ENCODE measurements around the gene GPR17.

Gene GPR17

DNA sequence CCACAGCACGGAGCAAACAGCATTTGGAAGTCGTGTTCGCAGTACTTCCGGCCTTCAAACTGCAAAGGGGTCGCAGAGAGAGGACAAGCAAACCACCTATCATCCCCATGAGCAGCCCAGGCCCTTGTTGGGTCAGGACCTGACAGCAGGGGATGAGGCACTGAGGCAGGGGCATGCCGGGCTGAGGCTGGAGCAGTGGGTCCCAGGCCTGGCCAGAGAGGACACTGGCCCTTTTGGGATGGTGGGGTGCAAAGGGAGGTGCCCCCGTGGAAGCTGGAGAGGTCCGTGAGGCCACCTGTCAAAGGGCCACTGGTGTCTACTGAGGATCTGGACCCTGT, 8.9 kb downstream of the GPR17 start:
- no peak for DNase-seq (ENCODE audit: low read depth)

DNA sequence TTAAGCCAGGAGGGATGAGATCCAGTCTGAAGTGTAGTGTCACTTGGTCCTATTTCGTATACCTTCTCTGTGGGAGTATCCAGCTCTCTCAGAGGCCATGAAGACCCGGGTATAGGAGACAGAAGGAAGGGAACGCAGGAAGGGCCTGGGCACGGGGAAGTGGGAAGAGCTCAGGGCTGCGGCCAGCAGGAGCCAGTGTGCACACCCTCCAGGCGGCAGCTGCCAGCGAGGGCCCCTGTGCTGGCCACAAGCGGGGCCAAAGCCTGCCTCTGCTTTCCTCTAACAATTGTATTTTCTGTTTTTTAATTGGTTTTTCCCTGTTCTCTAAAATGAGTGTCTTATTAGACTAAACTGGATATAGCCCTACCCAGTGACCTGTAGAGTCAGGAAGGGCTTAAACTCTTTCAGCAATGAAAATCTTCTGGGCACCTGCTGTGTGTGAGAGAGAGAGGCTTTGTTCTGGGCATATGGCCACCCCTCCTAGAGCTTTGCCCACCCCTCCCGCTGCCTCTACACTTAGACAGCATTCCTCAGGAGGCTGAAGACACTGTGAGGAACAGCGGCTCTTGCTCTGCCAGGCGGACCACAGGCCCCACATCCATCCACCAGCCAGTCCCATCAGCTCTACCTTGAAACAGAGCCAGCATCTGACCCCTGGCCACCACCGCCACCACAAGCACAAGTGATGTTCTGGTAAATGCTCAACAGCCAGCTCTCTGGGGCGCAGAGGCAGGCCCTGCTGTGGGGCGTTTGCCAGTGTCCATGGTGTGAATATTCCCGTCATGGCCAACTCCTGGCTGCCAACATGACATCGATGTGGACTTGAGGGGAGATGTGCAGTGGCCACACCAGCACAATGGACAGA, 9.5 kb downstream of the GPR17 start:
- no peak for DNase-seq (ENCODE audit: low read depth)

- no peak for DNase-seq (ENCODE audit: low read depth)
Observed at GRCh38 chr2:127656569-127657231, 10.7 kb downstream of the GPR17 start.

GRCh38 chr2:127657232-127657595, 11.3 kb downstream of the GPR17 start:
- DNase-seq (ENCODE audit: low read depth) = no peak

- no peak for DNase-seq (ENCODE audit: low read depth)
Observed at GRCh38 chr2:127658146-127658545, 12.2 kb downstream of the GPR17 start.

DNA sequence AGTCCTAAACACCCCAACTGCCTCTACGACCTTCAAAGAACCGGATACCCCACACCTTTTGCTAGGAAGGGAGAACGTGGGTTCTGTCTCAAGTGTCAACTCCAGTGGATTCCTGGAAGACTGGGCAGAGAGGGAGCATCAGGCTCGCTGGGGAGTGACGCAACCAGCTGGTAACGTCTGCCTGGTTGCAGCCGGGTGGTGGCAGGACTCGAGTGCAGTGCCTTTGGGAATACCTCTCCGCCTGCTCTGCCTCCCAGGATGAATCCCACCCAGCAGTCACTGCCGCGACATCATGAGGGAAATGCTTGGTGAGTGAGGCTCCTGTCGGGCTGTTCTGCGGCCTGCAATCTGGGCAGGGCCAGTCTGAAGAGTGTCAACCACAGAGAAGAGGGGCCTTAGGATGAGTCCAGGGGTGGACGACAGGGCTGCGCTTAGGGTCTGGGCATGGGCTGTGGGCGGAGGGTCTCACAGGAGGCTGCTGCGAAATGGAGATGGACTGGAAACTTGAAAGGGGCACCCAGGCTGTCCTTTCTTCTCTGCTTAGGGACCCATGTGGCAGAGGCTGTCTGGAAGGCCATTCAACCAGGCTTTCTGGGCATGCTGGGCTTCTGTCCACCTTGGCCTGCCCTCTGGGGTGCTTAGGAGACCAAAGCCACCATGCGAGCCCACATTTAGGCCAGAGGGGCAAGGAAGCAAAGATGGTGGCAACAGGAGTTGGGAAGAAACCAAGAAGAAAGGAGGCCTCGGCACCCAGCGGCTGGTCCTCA, 12.9 kb downstream of the GPR17 start:
- no peak for DNase-seq (ENCODE audit: low read depth)

DNA sequence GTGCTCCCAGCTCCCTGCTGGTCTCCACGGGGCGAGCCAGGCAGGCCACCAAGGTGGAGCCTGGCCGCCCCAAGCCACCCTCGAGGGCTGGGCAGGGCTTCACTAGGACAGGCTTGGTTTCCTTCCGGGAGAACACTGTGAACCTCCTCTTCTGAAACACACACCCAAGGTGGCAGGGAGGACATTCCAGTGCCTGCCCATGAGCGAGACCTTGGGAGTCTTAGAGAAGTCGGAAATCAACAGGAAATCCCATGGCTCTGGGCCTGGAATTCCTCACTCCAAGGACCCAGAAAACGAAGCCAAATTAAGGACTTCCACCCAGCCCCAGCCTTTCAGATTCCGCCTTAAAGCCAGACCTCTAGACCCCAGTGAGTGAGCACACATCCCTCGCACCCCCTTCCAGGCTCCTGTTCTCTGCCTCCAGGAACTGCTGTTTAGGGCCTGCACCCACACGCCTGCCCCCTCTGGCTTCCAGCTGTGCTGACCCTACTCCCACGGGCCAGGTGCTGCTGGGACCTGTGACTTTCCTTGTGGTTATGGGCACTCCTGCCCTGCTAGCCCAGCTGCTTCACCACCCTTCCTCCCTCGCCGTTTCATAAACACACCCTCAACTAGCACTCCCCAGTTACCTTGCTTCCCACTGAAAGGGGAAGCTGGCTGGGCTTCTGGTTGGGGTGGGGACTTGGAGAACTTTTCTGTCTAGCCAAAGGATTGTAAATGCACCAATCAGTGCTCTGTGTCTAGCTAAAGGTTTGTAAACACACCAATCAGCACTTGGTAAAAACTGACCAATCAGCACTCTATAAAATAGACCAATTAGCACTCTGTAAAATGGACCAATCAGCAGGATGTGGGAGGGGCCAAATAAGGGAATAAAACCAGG, 13.7 kb downstream of the GPR17 start:
- DNase-seq (ENCODE audit: low read depth) = no peak

- no peak for DNase-seq (ENCODE audit: low read depth)
Observed at GRCh38 chr2:127660291-127660578, 14.3 kb downstream of the GPR17 start.

- DNase-seq (ENCODE audit: low read depth) = no peak
Observed at GRCh38 chr2:127661072-127661649, 15.2 kb downstream of the GPR17 start.

DNA sequence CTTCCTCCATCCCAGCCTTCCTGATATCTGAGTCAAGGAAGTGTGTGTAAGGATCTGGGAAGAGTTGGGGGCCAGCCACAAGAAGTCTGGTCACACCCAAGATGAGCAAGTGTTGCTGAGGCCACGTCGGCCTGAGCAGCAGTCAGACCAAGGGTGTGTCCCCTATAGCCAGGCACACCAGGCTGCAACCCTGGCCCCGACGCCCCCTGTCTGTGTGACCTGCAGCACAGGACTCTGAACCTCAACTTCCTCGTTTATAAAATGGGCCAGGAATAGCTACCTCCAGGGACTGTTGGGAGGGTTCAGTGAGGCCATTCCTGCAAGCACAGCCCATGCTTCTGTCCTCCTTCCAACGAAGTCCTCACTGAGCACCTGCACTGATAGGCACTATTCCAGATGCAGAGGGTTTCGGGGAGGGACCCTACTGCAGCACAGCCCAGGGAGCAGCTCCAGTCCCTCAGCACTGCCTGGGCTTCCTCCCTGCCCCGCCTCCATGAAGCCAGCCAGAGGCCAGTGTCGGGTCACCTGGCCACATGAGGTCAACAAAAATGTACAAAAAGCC, 16.1 kb downstream of the GPR17 start:
- no peak for DNase-seq (ENCODE audit: low read depth)

DNA sequence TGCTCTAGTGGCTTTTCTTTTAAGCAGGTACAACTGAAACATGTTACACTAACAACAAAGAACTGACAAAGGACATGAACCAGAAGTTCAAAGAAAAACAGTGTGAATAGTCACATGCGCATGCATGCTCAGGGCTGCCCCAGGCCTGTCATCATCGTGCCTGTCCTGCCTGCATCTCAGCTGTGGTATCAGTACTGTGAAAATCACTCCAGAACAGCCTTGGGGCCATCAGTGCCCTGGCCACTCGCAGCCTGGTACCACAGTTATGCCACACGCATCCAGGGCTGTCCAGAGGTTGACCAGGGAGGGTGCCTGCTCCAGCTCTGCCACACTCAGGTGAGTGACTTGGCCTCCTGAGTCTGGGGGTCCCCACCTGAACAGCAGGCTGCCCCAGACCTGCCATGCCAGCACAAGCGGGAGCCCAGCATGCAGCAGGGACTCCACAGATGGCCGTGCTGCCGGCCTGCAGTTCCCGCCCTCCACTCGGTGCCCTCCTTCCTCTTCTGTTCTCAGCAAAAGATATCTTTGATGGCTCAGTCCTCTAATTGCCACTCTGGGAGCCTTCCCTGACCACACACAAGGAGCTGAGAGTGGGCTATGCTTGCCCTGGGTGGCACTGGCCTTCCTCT, 17.1 kb downstream of the GPR17 start:
- no peak for DNase-seq (ENCODE audit: low read depth)

DNA sequence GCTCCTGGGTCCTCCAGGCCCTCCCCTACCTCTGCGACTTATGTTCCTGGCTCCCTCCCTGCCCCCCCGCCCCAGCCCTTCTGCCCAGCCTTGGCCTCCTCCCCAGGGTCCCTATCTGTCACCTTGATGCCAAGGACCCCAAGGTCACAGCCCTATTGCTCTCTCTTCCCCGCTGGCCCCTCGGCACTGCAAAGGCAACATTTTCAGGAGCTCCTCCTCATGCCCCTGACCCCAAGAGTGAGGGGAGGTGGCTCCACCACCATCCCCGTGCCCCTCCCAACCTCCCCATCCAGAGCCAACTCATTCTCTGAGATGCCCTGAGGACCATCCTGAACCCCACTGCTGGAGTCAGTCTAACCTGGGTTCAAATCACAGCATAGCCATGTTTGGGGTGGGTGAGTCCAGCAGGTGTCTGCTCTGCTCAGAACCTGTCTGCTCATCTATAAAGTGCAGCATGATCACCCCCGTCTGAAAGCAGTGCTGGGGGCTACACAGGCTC, 17.7 kb downstream of the GPR17 start:
- DNase-seq (ENCODE audit: low read depth) = no peak

DNA sequence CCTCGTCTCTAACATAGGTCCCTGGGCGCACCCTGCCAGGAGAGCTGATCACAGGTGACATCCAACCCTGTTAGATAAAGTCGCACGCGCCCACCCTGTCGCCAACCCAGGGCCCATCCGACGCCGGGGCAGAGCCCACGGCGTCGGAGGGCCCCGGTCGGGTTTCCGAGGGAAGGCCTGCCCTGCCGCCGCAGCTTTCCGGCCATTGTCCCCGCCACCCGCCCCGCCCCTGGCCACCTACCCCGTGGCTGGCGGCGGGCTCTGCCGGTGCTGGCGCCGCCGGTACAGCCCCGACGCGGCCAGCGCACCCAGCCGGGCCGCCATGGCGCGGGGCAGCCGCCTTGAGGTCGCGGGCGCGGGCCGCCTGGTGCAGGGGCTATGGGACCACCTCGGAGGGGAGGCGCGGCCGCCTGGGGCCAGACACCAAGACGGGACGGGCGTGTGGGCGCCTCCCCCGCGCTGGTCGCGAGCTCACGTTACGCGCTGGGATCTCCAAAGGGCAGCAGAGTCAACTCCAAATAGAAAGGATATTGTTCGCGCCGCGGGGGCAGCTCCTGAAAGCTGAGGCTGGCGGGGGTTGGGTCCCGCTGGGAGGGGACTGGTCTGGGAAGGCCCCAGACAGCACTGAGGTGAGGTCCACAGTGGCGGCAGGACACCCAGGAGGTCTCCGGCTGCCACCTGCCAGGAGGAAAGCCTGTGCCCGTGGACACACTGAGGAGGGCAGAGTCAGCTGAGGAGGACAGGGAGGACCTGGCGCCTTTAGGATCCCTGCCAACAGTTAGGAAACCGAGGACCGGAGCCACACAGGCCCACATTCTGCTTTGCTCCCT, 18.3 kb downstream of the GPR17 start:
- no peak for DNase-seq (ENCODE audit: low read depth)

- DNase-seq (ENCODE audit: low read depth) = no peak
Observed at GRCh38 chr2:127664895-127665225, 18.9 kb downstream of the GPR17 start.

DNA sequence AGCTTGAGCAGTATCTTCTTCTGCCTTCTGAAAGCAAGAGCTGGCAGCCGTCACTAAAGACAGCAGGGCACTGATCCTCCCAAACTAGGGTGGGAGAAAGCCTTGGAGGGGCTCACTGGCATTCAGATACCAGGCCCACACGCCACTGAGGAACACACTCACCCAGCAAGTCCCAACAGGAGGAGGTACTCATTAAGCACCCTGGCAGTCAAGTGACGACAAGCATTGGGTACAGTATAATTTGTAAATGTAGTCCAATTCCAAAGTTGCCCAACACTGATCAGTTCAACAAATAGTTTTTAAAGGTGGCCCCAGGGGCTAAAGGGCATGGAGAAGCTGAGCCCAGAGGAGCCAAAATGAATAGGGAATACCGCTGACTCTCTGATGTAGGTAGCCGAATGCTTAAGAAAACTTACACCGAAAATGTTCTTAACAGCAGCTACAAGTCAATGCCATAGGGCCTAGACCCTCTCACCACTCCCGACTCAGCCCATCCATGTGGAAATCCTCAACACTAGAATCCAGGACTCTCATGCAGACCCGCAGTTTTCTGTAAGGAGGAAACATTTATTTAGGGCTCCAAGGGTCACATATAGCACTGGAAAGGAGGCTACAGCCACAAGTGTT, 19.4 kb downstream of the GPR17 start:
- no peak for DNase-seq (ENCODE audit: low read depth)

DNA sequence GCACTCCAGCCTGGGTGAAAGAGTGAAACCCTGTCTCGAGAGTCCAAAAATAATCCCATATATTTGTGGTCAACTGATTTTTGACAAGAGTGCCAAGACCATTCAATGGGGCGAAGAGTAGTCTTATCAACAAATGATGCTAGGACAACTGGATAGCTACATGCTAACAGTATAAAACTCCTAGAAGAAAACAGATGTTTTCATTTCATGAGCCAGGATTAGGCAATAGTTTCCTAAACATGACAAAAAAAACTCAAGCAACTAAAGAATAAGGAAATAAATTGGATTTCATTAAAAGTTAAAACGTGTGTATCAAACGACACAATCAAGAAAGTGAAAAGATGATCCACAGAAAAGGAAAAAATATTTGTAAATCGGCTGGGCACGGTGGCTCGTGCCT, 23.1 kb downstream of the GPR17 start:
- DNase-seq (ENCODE audit: low read depth) = no peak

GRCh38 chr2:127670055-127670956, 24.4 kb downstream of the GPR17 start:
- no peak for DNase-seq (ENCODE audit: low read depth)

DNA sequence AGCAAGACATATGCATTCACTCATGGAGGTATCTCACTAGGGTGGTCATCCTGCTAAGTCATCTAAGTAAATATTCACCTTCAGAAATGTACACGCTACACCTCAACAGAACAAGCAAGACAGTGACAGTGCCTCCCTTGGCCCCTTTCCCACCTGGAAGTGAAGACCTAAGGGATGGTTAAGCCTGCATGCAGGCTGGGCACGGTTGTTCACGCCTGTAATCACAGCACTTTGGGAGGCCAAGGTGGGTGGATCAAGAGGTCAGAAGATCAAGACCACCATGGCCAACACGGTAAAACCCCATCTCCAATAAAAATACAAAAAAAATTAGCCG, 25.0 kb downstream of the GPR17 start:
- no peak for DNase-seq (ENCODE audit: low read depth)
